Ramos (cell line): ENCODE data around the gene INTS15.

Experiments
- in situ Hi-C: fragments of 300-500 bp; cut with MboI; formaldehyde crosslinking; loops from one replicate; pipeline ENCODE4 v1.14.3; 2022; ENCODE audit warnings: low sequenced_read_pairs; ENCODE audit not compliant: unreplicated experiment

INTS15 gene

GRCh38 chr7:6589829-6590644, at the start of gene INTS15:
Gene INTS15, plus strand, starts transcription at chr7:6590021. Its CDS starts 263 bp downstream, at chr7:6590284.
- in situ Hi-C loops = no loop called here

- in situ Hi-C loops = no loop called here
Observed at GRCh38 chr7:6542368-6542767, 47.5 kb upstream of the INTS15 start.

GRCh38 chr7:6545398-6546126, 44.3 kb upstream of the INTS15 start:
- in situ Hi-C loops = no loop called here

GRCh38 chr7:6546498-6547251, 43.1 kb upstream of the INTS15 start:
- in situ Hi-C loops = no loop called here

- in situ Hi-C loops = no loop called here
Observed at GRCh38 chr7:6547400-6547799, 42.4 kb upstream of the INTS15 start.

GRCh38 chr7:6551016-6551511, 38.8 kb upstream of the INTS15 start, which contains the start of gene GRID2IP:
Gene GRID2IP, minus strand, starts transcription at chr7:6551461. Its CDS starts 25 bp downstream, at chr7:6551436.
- in situ Hi-C loops = no loop called here

GRCh38 chr7:6553448-6554044, 36.3 kb upstream of the INTS15 start:
- in situ Hi-C loops = no loop called here

GRCh38 chr7:6554848-6555247, 35.0 kb upstream of the INTS15 start:
- in situ Hi-C loops = no loop called here

GRCh38 chr7:6556196-6556595, 33.6 kb upstream of the INTS15 start:
- in situ Hi-C loops = no loop called here

- in situ Hi-C loops = no loop called here
Observed at GRCh38 chr7:6558837-6559236, 31.0 kb upstream of the INTS15 start.

- in situ Hi-C loops = no loop called here
Observed at GRCh38 chr7:6559896-6560295, 29.9 kb upstream of the INTS15 start.

- in situ Hi-C loops = no loop called here
Observed at GRCh38 chr7:6562106-6562505, 27.7 kb upstream of the INTS15 start.

- in situ Hi-C loops = no loop called here
Observed at GRCh38 chr7:6563936-6564770, 25.7 kb upstream of the INTS15 start.

GRCh38 chr7:6565655-6566054, 24.2 kb upstream of the INTS15 start:
- in situ Hi-C loops = no loop called here

GRCh38 chr7:6567886-6568285, 21.9 kb upstream of the INTS15 start:
- in situ Hi-C loops = no loop called here

- in situ Hi-C loops = no loop called here
Observed at GRCh38 chr7:6571160-6571779, 18.6 kb upstream of the INTS15 start.

GRCh38 chr7:6575281-6576023, 14.4 kb upstream of the INTS15 start:
- in situ Hi-C loops = no loop called here
